Smooth muscle cell (in vitro differentiated cells): ENCODE data around the gene SERHL2. TPM values are rescaled to one million over a fixed set of nuclear protein-coding genes. Genes with fewer than 3 reads are reported as not detected.

Experiments used
- DNase-seq: peaks from one replicate; lab custom pipeline; 2025; ENCODE audit not compliant: unreplicated experiment; lab: John Stamatoyannopoulos, UW
- H2AFZ ChIP-seq: fragments of 200-600 bp; sonication (generic); 2 replicates; pipeline ENCODE4 v1.6.0; 2016; ENCODE audit warnings: antibody characterized with exemption, low read depth, mild to moderate bottlenecking
- H3F3A ChIP-seq: fragments of 200-600 bp; sonication (generic); 2 replicates; pipeline ENCODE4 v1.6.0; 2017; ENCODE audit warnings: antibody characterized with exemption, low read depth
- H3K27ac ChIP-seq: fragments of 200-600 bp; sonication (generic); 2 replicates; pipeline ENCODE4 v1.5.1; 2016; ENCODE audit warnings: low read depth, mild to moderate bottlenecking
- H3K27me3 ChIP-seq: fragments of 200-600 bp; sonication (generic); 2 replicates; pipeline ENCODE4 v1.6.1; 2016; ENCODE audit warnings: low read depth, mild to moderate bottlenecking
- H3K36me3 ChIP-seq: fragments of 200-600 bp; sonication (generic); 2 replicates; pipeline ENCODE4 v1.5.1; 2016; ENCODE audit warnings: low read depth
- H3K4me1 ChIP-seq: fragments of 200-600 bp; sonication (generic); 2 replicates; pipeline ENCODE4 v1.5.1; 2016; ENCODE audit warnings: low read depth
- H3K4me2 ChIP-seq: fragments of 200-600 bp; sonication (generic); 2 replicates; pipeline ENCODE4 v1.6.0; 2016; ENCODE audit warnings: mild to moderate bottlenecking
- H3K4me3 ChIP-seq: fragments of 200-600 bp; sonication (generic); 2 replicates; pipeline ENCODE4 v1.5.1; 2016; ENCODE audit warnings: mild to moderate bottlenecking
- H3K79me2 ChIP-seq: fragments of 200-600 bp; sonication (generic); 2 replicates; pipeline ENCODE4 v1.6.0; 2016; ENCODE audit warnings: low read depth, mild to moderate bottlenecking
- H3K9ac ChIP-seq: fragments of 200-600 bp; sonication (generic); 2 replicates; pipeline ENCODE4 v1.6.0; 2016; ENCODE audit warnings: low read depth
- H3K9me3 ChIP-seq: fragments of 200-600 bp; sonication (generic); replicated peaks from 2 replicates; pipeline ENCODE4 v1.5.1; 2016; ENCODE audit warnings: low read depth
- H4K20me1 ChIP-seq: fragments of 200-600 bp; sonication (generic); 2 replicates; pipeline ENCODE4 v1.6.0; 2016; ENCODE audit warnings: low read depth
- WGBS: methylation state at CpG from one replicate; pipeline ENCODE4 v1.1.7; 2016; ENCODE audit warnings: low lambda C conversion rate; 5-methylcytosine and 5-hydroxymethylcytosine counted together
- polyA plus RNA-seq: library from polyadenylated mRNA; unstranded; fragments of >200 nt; fragmentation: Nextera tagmentation; extraction: Ambion mirVana; gene quantifications from 2 replicates; pipeline ENCODE4 v1.2.1, GENCODE V29; 2016
- total RNA-seq: library from RNA; depleted of rRNA; stranded (reverse); fragments of >200 nt; gene quantifications from 2 replicates; pipeline ENCODE4 v1.2.3, GENCODE V29; 2014
- TF ChIP-seq, protein P1 (sequence below): fragments of 200-600 bp; sonication (generic); IDR thresholded peaks from 2 replicates; pipeline ENCODE4 v1.5.1; 2017; ENCODE audit warnings: borderline replicate concordance, mild to moderate bottlenecking, antibody characterized with exemption; ENCODE audit not compliant: insufficient read depth, poor library complexity, severe bottlenecking

The SERHL2 gene
- total and polyA plus RNA-seq, 2 experiments from 2014 or later = 1.3 to 4.6 TPM

DNA sequence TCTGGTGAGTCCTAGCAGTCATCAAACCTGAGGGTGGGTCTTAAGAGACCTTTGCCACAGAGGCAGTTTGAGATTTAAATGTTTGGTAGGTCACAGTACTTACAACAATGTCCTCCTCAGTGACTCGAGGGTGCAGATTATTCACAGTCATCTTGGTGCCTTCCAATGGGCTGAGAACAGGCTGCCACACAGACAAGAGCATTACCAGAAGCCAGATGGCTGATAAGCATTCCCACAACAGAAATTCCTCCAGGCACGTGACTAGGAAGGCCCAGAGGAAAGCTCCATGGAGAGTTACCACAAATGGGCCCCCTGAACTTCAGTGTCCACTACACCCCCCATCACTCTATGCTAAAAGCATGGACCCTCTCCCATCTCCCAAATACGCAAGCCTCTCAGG is 41.7 kb downstream of the SERHL2 start:
- Histone ChIP-seq H3K27me3 (no peaks in the 10 kb centered on the region), H4K20me1 (peaks cover 48% of the 10 kb centered on the region), H3F3A (peaks cover 4% of the 10 kb centered on the region), H3K9me3 (no peaks in the 10 kb centered on the region), H3K36me3 (peaks cover 24% of the 10 kb centered on the region), H3K4me1 (peaks cover 5% of the 10 kb centered on the region), H3K4me2 (peak overlapping the region; percentile 59), H2AFZ (no peak overlapping the region), H3K79me2 (no peaks in the 10 kb centered on the region), H3K4me3 (no peak overlapping the region), H3K27ac (peak overlapping the region; percentile 85), H3K9ac (no peak overlapping the region)
- DNase-seq = no peak
- TF ChIP-seq, protein P1, sequence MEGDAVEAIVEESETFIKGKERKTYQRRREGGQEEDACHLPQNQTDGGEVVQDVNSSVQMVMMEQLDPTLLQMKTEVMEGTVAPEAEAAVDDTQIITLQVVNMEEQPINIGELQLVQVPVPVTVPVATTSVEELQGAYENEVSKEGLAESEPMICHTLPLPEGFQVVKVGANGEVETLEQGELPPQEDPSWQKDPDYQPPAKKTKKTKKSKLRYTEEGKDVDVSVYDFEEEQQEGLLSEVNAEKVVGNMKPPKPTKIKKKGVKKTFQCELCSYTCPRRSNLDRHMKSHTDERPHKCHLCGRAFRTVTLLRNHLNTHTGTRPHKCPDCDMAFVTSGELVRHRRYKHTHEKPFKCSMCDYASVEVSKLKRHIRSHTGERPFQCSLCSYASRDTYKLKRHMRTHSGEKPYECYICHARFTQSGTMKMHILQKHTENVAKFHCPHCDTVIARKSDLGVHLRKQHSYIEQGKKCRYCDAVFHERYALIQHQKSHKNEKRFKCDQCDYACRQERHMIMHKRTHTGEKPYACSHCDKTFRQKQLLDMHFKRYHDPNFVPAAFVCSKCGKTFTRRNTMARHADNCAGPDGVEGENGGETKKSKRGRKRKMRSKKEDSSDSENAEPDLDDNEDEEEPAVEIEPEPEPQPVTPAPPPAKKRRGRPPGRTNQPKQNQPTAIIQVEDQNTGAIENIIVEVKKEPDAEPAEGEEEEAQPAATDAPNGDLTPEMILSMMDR = no peak
- 15% methylated on average over 3 of the region's 3 CpGs for WGBS

DNA sequence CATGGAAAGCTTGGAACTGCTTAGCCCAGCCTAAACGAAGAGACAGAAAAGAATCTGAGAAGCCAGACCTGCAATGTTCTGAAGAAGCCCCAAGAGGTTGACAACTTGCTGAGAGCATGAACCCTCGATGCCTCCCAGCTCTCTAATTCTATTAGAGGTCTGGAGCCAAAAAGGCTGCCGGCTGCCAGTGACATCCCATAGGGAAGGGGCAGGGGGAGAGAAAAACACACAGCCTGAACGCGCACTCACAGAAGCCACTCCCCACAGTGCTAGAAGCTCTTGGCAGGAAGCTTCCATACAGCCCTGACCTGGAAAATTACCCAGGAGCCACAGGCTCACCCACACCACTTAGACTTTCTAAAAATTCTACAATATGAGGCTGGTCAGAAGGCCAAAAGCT is 42.6 kb downstream of the SERHL2 start:
- Histone ChIP-seq H3K9ac (peak overlapping the region; percentile 12), H3K27me3 (no peaks in the 10 kb centered on the region), H3F3A (peaks cover 4% of the 10 kb centered on the region), H3K36me3 (peaks cover 21% of the 10 kb centered on the region), H3K4me1 (peaks cover 5% of the 10 kb centered on the region), H4K20me1 (peaks cover 54% of the 10 kb centered on the region), H3K27ac (peak overlapping the region; percentile 85), H3K79me2 (peaks cover 9% of the 10 kb centered on the region), H3K4me2 (peak overlapping the region; percentile 24), H2AFZ (no peak overlapping the region), H3K9me3 (no peaks in the 10 kb centered on the region), H3K4me3 (no peak overlapping the region)
- no peak for DNase-seq
- WGBS = 43% methylated on average over 5 of the region's 5 CpGs
- TF ChIP-seq, protein P1 = no peak

DNA sequence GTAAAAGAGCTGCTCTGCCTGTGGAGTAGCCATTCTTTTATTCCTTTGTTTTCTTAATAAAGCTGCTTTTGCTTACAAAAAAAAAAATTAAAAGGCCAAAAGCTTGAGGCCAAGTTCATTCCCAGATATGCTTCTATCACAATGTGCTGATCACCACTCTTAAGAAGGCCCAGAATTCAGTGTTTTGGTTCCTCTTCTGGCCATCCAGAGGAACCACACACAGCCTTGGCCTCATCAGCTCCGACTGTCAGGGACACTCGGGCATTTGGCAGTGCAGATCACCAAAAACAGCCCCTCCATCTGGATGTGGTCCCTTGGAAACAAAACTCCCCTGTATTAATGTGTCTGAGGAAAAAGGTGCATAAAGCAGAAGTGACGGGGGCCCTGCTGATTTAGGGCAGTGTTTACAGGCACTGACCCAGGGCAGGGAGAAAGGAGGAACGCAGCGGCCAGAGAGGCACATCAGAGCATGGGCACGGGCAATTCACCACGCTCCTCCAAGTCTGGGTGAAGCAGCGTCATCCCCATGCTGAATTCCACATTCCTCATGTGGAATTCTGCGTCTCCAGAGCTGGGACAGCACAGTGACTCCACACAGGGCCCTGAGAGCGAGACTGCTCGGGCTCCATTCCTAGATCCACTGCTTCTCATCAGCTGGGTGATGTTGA is 43.2 kb downstream of the SERHL2 start:
- WGBS = 77% methylated on average over 11 of the region's 11 CpGs
- Histone ChIP-seq H3K4me2 (peak overlapping the region; percentile 24), H3K27me3 (no peaks in the 10 kb centered on the region), H3K36me3 (peaks cover 18% of the 10 kb centered on the region), H3F3A (peaks cover 4% of the 10 kb centered on the region), H3K9me3 (no peaks in the 10 kb centered on the region), H2AFZ (no peak overlapping the region), H3K4me1 (peaks cover 5% of the 10 kb centered on the region), H3K27ac (peak overlapping the region; percentile 85), H3K79me2 (peaks cover 13% of the 10 kb centered on the region), H3K9ac (no peak overlapping the region), H3K4me3 (no peak overlapping the region), H4K20me1 (peaks cover 60% of the 10 kb centered on the region)
- TF ChIP-seq, protein P1 = no peak
- no peak for DNase-seq

DNA sequence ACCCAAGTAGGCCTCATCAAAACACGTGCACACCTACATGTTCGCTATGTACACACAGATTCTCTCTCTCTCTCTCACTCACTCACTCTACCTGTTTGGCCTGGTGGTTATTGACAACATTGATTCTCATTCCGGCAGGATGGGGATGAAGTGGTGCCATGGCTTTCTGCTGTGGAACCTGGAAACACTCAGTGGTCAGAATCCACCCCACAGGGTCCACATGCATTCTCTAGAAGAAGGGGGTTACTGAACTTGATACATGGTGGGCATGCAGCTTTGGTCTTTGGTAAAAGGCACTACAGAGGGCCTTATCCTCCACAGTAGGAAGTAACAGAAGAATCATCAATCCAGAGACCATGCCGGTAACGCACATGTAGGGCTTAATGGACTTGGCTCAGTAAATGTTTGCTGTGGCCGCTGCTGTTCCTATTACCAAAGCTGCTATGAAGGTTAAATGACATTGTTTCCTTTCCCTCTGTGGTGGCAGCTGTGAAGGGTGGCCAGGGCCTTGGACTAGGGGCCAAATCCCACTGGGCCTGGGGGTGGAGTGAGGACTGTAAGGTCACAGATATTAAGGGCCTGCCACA is 48.2 kb downstream of the SERHL2 start:
- H3K79me2 ChIP-seq = peaks cover 63% of the 10 kb centered on the region
- no peaks in the 10 kb centered on the region for H3F3A ChIP-seq
- DNase-seq = no peak
- H2AFZ ChIP-seq = no peak overlapping the region
- H3K4me1 ChIP-seq = no peaks in the 10 kb centered on the region
- H3K9me3 ChIP-seq = no peaks in the 10 kb centered on the region
- no peaks in the 10 kb centered on the region for H3K27me3 ChIP-seq
- TF ChIP-seq, protein P1 = no peak
- peaks cover 83% of the 10 kb centered on the region for H4K20me1 ChIP-seq
- WGBS = 95% methylated on average over 6 of the region's 6 CpGs
- no peak overlapping the region for H3K9ac ChIP-seq
- H3K4me2 ChIP-seq = no peak overlapping the region
- no peak overlapping the region for H3K27ac ChIP-seq
- no peak overlapping the region for H3K4me3 ChIP-seq
- H3K36me3 ChIP-seq = peaks cover 12% of the 10 kb centered on the region
